HG02678 (cell line): ENCODE results near the gene RPL19.

Experiments used
- ATAC-seq: cut with Tn5 transposase; IDR thresholded peaks from one replicate; pipeline ENCODE4 v1.9.1; 2021; ENCODE audit warnings: mild to moderate bottlenecking, moderate library complexity; ENCODE audit not compliant: unreplicated experiment

Gene RPL19

DNA sequence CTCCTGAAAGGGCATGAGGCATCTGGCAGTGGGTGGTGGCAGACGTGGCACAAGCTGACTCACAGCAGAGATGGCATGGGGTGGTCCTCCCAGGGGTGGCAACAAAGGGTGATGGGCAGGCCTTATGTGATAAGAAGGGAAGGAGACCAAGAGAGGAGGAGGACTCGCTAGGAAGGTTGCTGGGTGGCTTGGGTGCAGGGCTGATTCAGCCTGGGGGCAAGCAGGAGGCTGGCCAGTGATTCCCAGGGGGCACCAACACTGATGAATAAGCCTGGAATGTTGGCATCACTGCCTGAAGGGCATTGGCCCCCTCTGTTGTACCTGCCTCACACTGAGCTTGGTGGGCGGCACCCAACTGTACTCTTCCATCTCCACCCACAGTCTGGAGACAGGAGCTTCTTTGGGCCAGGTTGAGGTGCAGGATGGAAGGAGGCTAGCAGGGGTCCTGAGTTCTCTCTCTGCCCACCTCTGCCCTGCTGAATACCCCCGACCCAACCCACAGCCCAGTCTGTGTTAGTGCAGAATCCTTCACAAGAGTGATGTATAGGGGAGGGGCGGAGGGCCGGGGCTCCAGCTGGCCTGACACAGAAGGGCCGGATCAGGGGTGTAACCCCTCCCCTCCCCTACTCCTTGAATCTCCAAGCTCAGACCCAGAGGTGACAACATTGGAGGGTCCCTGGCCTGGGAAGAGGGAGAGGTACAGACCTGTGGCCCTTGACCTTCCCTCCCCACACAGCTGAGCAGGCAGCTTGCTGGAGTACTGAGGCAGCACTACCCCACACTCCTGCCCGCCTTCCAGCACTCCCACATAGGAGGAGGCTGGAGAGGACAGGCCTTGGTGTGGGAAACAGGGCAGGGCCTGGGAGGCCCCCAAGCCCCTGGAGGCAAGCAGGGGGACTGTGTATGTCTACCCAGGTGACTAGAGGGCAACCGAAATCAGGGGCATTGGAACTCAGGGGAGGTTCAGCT is 23.1 kb downstream of the RPL19 start:
- no peak for ATAC-seq

DNA sequence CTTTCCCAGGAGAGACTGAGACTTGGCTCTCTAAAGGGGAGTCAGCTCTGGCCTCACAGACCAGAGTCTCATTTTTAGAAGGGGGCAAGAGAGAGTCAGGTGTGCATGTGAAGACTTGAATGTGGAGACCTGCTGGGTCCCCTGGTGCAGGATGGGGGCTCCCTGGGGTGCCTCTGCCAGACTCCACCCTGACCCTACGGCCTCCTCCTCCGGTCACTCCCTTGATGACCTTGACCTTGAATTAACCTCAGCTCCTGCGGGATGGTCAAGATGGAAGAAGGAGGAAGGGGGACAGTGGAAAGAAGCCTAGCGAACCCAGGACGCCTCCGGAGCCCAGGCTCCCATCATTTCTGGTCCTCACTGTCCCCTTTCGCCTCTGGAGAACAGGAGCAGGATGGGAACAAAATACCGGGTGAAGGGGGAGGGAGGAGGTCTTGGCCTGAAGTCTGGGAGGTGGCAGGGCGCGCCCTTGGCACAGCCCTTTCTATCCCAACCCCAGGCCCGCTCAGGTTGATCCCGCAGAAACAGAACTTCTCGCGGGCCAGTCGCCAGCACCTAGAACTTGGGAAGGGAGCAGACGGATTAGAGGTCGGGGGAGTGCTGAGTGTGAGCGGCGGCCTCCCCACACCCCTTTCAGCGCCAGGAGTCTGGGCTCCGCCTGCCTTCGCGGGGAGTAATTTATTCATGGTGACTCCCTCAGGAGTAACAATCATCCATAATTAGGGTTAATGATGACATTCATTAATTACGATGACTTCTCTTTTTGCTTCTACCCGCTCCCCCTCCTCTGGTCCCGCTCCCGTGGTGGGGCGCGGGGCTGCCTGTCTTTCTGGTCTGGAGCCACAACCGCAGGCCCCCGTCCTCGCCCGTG is 24.1 kb downstream of the RPL19 start:
- no peak for ATAC-seq

DNA sequence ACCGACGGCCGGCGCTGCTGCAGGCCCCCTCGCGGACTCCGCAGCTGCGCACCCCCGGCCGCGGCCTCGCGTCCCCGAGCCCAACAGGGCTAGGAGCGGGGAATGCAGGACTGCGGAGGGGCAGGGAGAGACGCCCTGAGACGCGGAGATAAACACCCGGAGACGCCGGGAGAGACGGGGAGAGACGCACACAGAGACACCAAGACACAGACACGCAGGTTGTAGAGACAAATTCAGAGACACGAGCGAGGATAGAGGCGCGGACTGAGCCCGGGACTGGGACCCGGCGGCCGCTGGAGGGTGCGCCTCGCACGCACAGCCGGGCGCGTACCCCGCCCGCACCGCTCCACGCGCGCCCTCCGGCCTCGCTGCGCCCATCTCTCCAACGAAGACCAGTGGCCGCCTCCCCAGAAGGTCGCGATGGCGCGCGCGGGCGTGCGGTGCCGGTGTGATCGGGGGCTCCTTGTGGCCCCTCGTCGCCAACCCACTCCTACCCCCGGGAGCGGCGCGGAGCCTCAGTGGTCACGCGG is 24.8 kb downstream of the RPL19 start:
- ATAC-seq = no peak

DNA sequence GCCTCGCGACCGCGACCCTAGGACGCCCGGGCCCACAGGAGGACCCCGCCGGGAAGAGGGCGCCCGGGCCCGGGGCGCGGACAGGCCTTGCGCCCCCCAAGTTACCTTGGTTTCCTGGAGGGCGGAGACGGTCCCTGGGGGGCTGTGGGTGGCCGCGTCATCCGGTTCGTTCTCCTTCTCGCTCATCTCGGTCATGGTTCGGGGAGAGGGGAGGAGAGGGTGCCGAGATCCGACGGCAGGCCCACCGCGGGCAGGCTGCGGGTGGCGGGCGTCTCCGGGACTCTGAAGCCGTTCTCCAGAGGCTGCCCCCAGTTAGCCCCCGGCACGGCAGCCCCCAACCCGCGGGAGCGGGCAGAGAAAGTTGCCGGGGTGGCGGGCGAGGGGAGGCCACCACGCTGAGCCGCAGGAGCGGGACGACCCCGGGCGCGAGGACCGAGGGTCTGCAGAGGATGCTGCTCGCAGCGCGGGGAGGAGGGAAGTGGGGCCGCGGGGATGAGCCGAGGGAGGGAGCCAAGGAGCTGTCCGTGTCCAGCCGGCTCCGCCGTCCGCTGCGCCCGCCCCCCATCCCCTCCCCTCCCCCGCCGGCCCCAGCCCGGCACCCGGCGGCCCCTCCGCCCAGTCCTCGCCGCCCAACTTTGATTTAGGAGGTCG is 25.4 kb downstream of the RPL19 start, which contains the start of gene STAC2:
TSS of gene STAC2 (minus strand) at position 638 of the 651 bp plus-strand sequence. CDS start at position 195, 443 bp downstream.
- no peak for ATAC-seq

DNA sequence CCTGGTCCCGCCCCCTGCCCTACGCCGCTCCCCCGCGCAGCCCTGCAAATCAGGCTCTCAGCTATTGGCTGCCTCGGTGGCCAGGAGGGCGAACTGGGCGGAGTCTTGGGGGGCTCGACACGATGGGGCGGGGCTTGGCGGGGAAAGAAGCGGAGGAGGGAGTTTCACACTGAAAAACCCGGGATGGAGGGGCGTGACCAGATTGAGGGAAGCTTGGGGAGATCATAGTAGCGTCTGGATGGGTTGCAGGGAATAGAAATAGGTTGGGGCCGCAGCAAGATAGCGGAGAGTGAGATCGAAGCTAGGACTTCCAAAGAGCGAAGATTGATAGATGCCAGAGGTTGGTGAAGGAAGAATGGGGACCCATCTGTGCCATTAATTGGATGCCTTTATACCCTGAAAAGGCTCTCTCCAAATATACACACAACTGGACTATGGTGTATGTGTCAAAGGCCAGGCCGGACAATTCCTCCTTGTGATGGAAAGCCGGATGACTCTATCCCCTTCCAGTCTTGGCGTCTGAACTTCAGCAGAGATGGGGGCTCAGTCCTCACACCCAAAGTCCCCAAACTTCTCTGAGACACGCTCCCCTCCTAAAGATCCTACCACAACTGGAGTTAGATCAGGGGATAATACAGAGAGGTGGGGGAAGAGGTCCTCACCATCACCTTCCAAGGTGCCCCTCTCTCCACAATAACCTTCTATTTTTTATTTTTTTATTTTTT is 26.0 kb downstream of the RPL19 start:
- ATAC-seq = no peak

DNA sequence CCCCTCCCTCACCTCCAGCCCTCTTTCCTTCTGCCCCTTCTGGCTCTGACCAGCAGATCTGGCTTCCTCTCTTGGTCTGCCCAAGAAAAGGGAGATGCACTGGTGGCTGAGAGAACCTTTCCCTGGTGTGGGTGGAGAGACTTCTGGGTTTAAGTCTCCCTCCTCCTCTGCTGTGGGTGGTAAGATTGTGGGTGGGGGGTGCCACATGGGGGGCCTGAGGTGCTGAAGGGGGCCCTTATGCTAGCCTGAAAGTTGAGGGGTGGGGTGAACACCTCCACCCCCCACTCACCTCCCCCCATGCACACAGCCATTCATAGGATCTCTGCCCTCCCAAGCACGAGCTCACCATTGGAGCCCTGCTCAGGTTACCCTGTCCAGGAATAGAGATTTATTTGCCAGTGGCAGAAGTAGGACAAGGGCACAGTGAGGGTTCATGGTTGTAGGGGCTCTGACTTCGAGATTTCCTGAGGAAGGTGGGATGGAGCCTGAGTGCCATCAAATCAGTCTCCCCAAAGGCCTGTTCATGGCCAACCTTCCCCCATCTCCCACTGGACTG is 27.4 kb downstream of the RPL19 start:
- no peak for ATAC-seq

DNA sequence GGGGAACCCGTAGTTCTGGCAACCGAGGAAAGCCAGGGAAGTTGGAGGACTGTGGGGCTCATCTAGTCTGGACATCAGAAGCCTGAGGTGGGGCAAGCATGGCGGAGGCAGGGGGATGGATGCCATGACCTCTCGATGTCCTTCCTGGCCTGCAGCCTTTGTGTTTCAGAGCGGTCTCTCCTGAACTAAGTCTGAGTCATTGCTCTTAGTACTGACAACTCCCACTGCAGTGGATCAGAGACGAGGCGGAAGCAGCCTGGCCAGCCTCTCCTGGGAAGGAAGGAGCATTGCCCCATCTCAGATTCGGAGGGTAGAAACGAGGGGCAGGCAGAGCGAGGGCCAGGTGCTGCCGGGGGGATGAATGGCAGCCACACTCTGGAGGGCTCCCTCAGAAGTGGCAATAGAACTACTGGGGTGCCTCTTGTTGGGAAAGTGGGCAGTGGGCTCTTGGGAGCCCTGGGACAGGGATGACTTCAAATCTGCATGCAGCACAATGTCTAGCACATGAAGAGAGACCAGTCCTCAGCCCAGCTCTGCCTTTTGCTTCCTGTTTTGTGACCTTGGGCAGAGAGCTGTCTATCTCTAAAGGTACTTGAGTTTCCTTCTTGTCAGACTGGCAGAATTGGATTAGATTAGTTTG is 29.3 kb downstream of the RPL19 start:
- no peak for ATAC-seq

DNA sequence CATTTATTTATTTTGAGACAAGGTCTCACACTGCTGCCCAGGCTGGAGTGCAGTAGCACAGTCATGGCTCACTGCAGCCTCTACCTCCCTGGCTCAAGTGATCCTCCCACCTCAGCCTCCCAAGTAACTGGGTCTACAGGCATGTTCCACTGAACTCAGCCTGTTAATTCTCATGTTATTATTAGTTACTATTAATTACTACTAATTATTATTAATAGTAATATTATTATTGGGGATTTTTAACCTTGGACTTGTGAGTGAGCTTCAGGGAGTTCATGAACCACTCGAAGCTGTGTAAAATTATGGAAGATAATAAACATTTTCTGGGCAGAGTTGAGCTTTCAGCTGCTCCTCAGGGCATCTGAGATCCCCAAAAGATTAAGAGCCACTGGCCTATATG is 30.3 kb downstream of the RPL19 start:
- ATAC-seq = no peak

DNA sequence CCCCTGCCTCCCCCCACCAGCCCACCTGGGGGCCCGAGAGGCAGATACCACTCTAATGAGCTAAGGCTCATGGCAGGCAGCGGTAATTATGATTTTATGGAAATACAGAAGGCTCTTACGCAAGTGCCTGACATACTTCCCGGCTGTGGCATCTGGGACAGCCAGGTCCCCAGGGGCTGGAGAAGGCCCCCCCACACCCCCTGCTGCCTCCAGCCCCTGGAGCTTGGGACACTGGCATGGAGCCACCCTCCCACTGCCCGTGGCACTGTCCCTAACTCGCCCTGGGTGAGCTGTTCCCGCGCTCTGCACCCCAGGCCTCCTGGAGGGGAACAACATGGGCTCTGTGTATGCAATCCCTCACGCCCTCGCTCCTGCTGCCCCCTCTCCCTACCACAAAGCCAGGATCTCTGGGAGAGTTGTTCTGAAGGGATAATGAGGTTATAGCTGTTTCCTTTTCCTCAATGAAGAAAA is 31.0 kb downstream of the RPL19 start:
- ATAC-seq = no peak

DNA sequence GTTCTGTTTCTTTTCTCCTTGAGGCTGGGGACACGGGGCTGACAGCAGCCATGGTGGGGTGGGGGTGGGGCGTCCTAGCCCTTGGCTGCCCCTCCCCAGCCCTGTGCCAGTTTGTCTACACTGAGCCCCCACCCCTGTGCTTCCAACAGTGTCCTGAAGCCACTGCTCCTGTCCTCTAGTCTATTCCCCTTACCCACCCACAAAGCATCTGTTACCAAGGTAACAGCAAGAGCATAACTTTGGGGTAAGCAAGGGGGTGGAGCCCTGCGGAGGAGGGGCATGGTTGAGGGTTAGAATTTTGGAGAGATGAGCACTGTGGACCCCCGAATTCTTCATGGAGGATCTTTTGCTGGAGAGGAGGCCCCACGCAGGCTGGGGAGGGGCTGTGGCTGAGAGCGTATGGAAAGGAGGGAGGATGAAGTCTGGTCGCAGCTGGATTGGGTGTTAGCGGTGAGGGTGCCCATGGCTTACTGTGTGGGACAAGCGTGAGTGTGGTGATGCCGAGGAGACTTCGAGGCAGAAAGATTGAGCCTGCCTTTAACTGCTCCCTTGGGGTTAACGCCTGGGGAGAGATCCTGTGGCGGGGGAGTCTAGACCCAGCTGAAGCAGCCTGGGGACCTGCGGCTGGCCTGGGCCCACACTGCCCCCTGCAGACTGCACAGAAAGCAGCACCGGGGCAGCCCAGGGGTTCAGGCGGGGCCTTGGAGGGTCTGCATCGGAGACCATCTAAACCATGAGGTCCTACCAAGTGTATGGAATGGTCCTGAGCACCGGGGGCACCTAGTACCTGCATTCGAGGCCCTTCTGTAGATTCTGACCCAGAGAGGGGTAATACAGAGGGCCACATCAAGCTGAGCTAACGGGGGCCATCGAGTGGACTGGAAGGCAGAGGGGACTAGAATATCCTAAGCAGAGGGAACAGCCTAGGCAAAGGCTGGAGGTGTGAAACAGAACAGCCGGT is 31.8 kb downstream of the RPL19 start:
- no peak for ATAC-seq

DNA sequence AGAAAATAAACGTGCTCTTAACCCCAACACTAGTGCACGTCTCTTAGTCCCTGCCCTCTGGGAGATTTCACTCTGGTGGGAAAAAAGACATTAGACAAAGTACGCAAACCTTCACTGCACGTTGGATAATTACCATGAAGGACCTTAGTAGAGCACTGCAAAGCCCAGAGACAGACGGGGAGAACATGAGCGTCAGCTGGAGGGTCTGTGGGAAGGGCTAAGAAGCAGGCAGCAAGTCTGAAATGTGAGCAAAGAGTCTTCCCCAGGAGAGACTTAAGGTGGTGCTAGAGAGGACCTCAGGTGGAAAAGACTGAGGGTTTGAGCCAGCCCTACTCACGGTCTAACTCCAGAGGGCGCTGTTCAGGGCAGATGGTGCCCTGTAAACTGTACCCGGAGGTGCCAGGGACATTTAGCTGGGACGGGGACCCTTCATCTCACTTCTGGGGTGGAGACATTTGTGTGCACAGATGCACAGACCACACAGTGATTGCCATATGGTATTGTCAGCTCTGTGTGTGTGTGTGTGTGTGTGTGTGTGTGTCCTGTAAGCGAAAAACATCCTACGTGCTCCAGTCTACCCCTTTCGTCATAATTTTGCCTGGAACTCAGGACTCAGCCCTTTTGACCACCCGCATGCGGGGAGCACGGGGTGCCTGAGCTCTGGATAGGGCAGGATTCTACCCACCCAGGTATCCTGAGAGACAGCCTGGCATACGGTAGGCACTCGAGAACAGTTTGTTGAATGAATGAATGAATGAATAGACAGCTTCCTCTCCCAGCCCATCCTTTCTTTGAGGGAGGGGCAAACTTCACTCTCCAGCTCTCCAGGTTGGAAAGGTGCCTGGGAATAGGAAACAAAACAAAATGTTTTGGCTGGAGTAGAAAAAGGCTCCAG is 35.7 kb downstream of the RPL19 start:
- no peak for ATAC-seq

DNA sequence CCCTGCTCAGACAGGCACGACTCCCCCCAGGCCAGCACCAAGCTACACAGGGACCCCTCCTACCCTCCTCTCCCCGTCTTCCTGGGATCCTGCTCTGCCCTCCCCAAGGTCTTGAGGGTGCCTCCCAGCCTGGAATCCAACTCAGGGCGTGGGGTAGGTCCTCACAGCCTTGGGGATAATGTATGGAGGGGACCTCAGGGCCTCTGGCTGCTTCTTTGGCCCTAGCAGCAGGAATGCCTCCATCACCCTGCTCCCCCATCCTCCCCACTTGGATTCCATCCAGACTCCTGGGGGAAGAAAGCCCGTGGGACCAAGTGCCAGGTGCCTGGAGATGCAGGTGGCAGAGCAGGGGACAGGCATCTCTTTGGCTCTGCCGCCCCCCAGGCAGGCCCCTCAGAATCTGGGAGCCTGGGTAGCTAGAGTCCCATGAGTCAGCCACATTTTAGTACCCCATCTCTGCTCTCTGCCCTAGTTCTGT is 36.4 kb downstream of the RPL19 start:
- no peak for ATAC-seq

DNA sequence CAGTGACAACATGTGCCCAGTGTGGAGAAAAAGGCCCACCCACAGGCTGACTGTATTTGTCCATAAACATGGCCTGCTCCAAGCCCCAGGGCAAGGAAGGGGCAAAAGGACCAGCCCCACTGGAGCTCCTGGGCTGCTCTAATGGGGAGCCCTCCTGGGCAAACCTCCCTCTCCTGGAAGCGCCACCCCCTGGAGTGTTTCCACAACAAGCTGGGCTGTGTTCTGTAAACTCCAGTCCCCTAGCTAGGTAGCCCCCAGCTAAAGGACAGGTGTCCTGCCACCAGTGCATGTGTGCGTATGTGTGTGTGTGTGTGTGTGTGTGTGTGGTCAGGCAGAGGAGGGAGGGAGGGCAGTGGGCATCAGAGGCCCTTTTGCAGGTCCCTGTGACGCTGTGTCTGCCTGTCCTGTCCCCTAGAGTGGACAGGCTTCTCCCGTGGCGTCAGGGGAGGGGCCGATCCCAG is 36.9 kb downstream of the RPL19 start:
- no peak for ATAC-seq

DNA sequence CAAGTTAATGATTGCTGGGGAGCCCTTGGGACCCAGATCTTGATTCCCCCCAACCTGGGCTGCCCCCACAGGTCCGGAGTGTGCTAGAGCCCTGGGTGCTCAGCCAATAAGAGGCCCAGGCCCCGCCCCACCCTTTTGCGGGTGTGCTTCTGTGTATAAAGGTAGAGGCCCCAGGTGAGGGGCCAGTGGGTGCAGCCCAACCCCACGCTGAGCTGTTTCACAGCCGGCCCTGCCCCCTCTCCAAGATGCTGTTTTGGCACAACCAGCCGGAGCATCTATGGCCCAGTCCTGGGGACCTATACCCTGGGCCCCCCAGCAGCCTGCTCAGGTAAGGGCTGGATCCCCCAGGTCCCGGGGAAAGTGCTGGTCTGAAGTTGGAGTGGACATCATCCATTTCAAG is 37.5 kb downstream of the RPL19 start:
- ATAC-seq = no peak

DNA sequence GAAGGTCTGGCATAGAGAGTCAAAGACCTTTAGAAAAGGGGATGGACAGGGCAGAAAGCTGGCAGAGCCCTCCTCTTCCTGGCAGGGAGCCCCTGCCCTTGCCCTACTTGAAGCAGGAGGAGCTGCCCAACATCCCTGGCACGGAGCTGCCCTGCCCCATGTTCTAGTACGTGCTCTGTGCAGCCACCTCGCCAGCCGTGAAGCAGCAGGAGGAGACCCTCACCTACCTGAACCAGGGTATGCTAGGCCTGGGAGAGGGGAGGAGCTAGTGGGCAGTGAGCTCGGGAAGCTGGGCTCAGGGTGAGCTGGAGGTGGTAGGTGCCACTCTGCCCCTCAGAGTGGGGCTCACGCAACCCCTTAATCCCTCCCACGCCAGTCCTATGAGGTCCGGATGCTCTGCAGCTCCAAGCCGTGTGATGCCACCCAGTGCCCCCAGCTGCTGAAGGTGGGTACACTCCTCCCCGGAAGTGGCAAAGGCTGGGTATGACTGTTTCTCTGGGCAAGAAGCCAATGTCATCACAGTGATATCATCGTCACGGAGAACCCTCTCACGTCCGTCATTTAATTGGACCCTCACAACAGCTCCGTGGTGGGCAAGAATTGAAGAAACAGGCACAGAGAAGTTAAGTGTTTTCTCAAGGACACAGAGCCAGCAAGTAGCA is 38.4 kb downstream of the RPL19 start:
- ATAC-seq = no peak

DNA sequence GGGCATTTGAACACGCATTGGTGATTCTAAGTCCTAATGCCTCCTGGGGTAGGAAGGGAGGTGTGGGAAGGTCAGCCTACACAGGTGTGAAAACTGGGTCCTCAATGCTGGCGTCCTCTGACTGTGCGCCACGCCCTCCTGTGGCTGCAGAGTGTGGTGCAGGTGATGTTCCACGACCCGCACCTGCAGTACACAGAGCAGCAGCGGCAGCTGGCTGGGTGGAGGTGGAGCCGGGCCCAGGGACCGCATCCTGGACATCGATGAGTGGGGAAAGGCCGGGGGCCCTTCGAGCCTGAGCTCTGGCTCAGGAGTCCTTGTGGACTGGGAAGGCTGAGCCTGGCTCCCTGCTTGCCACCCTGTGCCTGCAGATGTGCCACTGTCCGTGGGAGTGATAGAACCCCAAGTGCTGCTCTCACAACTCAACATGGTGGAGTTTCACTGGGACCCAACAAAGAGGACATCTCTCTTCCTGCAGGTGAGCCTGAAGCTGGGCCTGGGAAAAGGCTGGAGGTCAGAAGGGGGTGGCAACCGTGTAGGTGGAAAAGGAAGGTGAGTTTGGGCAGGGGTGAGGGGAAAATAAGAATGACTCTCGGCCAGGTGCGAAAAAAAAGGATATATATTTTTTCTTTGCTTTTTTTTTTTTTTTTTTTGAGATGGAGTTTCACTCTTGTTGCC is 39.7 kb downstream of the RPL19 start:
- no peak for ATAC-seq
